ENCODE measurements around the gene ZNF526.

ZNF526 gene

GRCh38 chr19:42246143-42246921, 26.2 kb downstream of the ZNF526 start:
- Histone ChIP-seq H3K27ac (ENCODE audit: extremely low read depth, low read depth, low read length) (peak overlapping the region; percentile 99), H3K9me3 (ENCODE audit: control insufficient read depth, insufficient read depth, low read depth, low read length) (no peaks in the 10 kb centered on the region), H3K4me1 (ENCODE audit: control insufficient read depth, insufficient read depth, low read length) (peaks cover 16% of the 10 kb centered on the region), H3K36me3 (ENCODE audit: control insufficient read depth in 2 of 2, insufficient read depth in 1 of 2, low read length in 2 of 2) (peaks cover 11 to 23% of the 10 kb centered on the region in 2 experiments; a peak in 2 of 3 replicates), H3K4me3 (ENCODE audit: low read depth, low read length) (no peak overlapping the region)
- ChIA-PET CTCF (interaction anchor here (0.6 to 11.8 kb wide), 29 partner anchors 11 to 192 kb away, joined by 3 to 276 read pairs (median 5); partner anchors contain the start of genes ERF, POU2F2 and ZNF526), POLR2A (interaction anchor here (0.6 to 13.9 kb wide), 14 partner anchors 9 to 194 kb away, joined by 3 to 242 read pairs (median 4); partner anchors contain the start of genes CIC, DEDD2, ERF and PAFAH1B3)
- TF ChIP-seq ZFP41 (tag by site-specific recombination; IDR thresholded peaks at IDR 0.05; ENCODE audit: borderline replicate concordance) (no peak), OVOL3 (tag by site-specific recombination; IDR thresholded peaks at IDR 0.05) (no peak), CTCF (tag by site-specific recombination; IDR thresholded peaks at IDR 0.05) (peak; percentile 81), ZNF311 (tag by site-specific recombination; IDR thresholded peaks at IDR 0.05; ENCODE audit: borderline replicate concordance) (no peak), SP2 (tag by site-specific recombination; IDR thresholded peaks at IDR 0.05) (no peak), ZBTB6 (tag by site-specific recombination; IDR thresholded peaks at IDR 0.05) (no peak), ZNF670 (tag by site-specific recombination; IDR thresholded peaks at IDR 0.05; ENCODE audit: low read depth) (no peak), ZNF140 (tag by site-specific recombination; IDR thresholded peaks at IDR 0.05) (no peak), ZBTB48 (tag by site-specific recombination; IDR thresholded peaks at IDR 0.05) (peak; percentile 71; the same call in 1 of the 2 replicates), ZNF394 (tag by site-specific recombination; IDR thresholded peaks at IDR 0.05; ENCODE audit: borderline replicate concordance) (no peak), ZNF2 (tag by site-specific recombination; IDR thresholded peaks at IDR 0.05) (no peak), ZNF660 (tag by site-specific recombination; IDR thresholded peaks at IDR 0.05) (peak; percentile 49), ZNF112 (tag by site-specific recombination; IDR thresholded peaks at IDR 0.05) (no peak), ZNF23 (tag by site-specific recombination; IDR thresholded peaks at IDR 0.05; ENCODE audit: borderline replicate concordance) (no peak), BCL11B (tag by site-specific recombination; IDR thresholded peaks at IDR 0.05; ENCODE audit: low read depth) (no peak; the same call in 1 of the 2 replicates), ZNF280C (tag by site-specific recombination; IDR thresholded peaks at IDR 0.05) (no peak), ZBTB7A (tag by site-specific recombination; IDR thresholded peaks at IDR 0.05; ENCODE audit: low read depth) (no peak), ZNF544 (tag by site-specific recombination; IDR thresholded peaks at IDR 0.05) (no peak), ZNF529 (tag by site-specific recombination; IDR thresholded peaks at IDR 0.05; ENCODE audit: insufficient replicate concordance) (no peak), ZNF558 (tag by site-specific recombination; IDR thresholded peaks at IDR 0.05) (no peak), ZSCAN23 (tag by site-specific recombination; IDR thresholded peaks at IDR 0.05) (no peak), ZNF121 (tag by site-specific recombination; IDR thresholded peaks at IDR 0.05) (no peak), HOXC10 (CRISPR knock-in tag; IDR thresholded peaks at IDR 0.05) (no peak), ZNF777 (tag by site-specific recombination; IDR thresholded peaks at IDR 0.05; ENCODE audit: borderline replicate concordance) (no peak), PRDM1 (tag by site-specific recombination; IDR thresholded peaks at IDR 0.05) (no peak), SCRT2 (tag by site-specific recombination; IDR thresholded peaks at IDR 0.05) (0 out of 2 replicates have a peak, but pooled peaks have one; percentile 4), ZNF175 (tag by site-specific recombination; IDR thresholded peaks at IDR 0.05) (no peak), ZNF488 (tag by site-specific recombination; IDR thresholded peaks at IDR 0.05) (no peak), GLIS2 (tag by site-specific recombination; IDR thresholded peaks at IDR 0.05) (0 out of 2 replicates have a peak, but pooled peaks have one; percentile 18), ZNF366 (tag by site-specific recombination; conservative IDR thresholded peaks at IDR 0.05) (peak; percentile 63; the same call in 1 of the 2 replicates), ZNF785 (tag by site-specific recombination; IDR thresholded peaks at IDR 0.05) (no peak)

Data from HEK293 (cell line).